Erythroblast (primary cell): ENCODE results near the gene FAM185A.

Experiments used
- GATA1 ChIP-seq: IDR thresholded peaks from 2 replicates; pipeline ENCODE4 v1.6.1; 2011; ENCODE audit warnings: low read depth, mild to moderate bottlenecking, control low read depth, low read length, moderate library complexity
- POLR2A ChIP-seq: IDR thresholded peaks from 2 replicates; pipeline ENCODE4 v1.6.1; 2011; ENCODE audit warnings: mild to moderate bottlenecking, low read length

DNA sequence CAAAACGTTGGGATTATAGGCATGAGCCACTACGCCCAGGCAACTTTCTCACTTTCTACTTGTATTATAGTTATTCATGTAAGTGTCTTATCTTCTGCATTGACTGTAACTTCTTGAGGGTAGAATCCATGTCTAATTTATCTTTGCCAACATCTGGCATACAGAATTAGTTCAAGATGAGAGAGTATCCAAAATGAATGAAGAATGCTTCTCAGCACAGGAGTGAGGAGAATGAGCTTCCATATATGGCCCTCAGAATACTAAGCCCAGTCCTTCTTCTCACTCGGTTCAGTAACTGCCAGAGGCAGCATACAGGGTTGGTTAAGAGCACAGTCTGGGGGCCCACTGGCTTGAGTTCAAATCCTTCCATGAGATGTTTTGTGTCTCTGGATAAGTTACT lies 89.0 kb downstream of the FAM185A start:
- TF ChIP-seq POLR2A (no peak), GATA1 (no peak)
